GM18498 (cell line): ENCODE measurements around the gene TMEM94.

ENCODE experiments used
- ATAC-seq: cut with Tn5 transposase; IDR thresholded peaks from one replicate; pipeline ENCODE4 v1.9.1; 2021; ENCODE audit warnings: mild to moderate bottlenecking, moderate library complexity; ENCODE audit not compliant: unreplicated experiment

TMEM94 gene

GRCh38 chr17:75494326-75494877 lies 38.0 kb downstream of the TMEM94 start:
- no peak for ATAC-seq

- no peak for ATAC-seq
Observed at GRCh38 chr17:75496005-75496404, 39.6 kb downstream of the TMEM94 start.

- ATAC-seq: no peak
Observed at GRCh38 chr17:75498039-75498725, 41.7 kb downstream of the TMEM94 start.

- ATAC-seq: no peak
Observed at GRCh38 chr17:75498726-75499213, 42.3 kb downstream of the TMEM94 start.

GRCh38 chr17:75499313-75500022 lies 43.0 kb downstream of the TMEM94 start:
- ATAC-seq: no peak

GRCh38 chr17:75500419-75501216 lies 44.2 kb downstream of the TMEM94 start:
- ATAC-seq: no peak

- no peak for ATAC-seq
Observed at GRCh38 chr17:75501378-75502071, 45.1 kb downstream of the TMEM94 start.

- no peak for ATAC-seq
Observed at GRCh38 chr17:75502072-75502720, 45.8 kb downstream of the TMEM94 start.

- ATAC-seq: no peak
Observed at GRCh38 chr17:75502721-75503329, 46.4 kb downstream of the TMEM94 start.

GRCh38 chr17:75503337-75503950 lies 47.0 kb downstream of the TMEM94 start:
- no peak for ATAC-seq

GRCh38 chr17:75503976-75504346 lies 47.5 kb downstream of the TMEM94 start:
- ATAC-seq: no peak

GRCh38 chr17:75504347-75505151 lies 48.1 kb downstream of the TMEM94 start:
- no peak for ATAC-seq

- no peak for ATAC-seq
Observed at GRCh38 chr17:75505152-75505409, 48.6 kb downstream of the TMEM94 start.

- ATAC-seq: no peak
Observed at GRCh38 chr17:75505640-75506039, 49.2 kb downstream of the TMEM94 start.

GRCh38 chr17:75506134-75506533 lies 49.7 kb downstream of the TMEM94 start:
- ATAC-seq: no peak

GRCh38 chr17:75506888-75507287 lies 50.5 kb downstream of the TMEM94 start:
- ATAC-seq: no peak

GRCh38 chr17:75507733-75508719 lies 51.6 kb downstream of the TMEM94 start:
- no peak for ATAC-seq

- ATAC-seq: no peak
Observed at GRCh38 chr17:75508931-75509361, 52.5 kb downstream of the TMEM94 start.
